ENCODE measurements around the gene CENPF.

GRCh38 chr1:214649607-214650006 lies 46.6 kb downstream of the CENPF start:
- TF ChIP-seq ARNT (IDR thresholded peaks at IDR 0.05) (no peak), HDGF (IDR thresholded peaks at IDR 0.05; ENCODE audit: borderline replicate concordance) (no peak), ELF4 (IDR thresholded peaks at IDR 0.05) (no peak), LEF1 (IDR thresholded peaks at IDR 0.05; ENCODE audit: borderline replicate concordance) (no peak), BHLHE40 (IDR thresholded peaks at IDR 0.05; ENCODE audit: borderline replicate concordance) (no peak), L3MBTL2 (conservative IDR thresholded peaks at IDR 0.05) (no peak), PKNOX1 (IDR thresholded peaks at IDR 0.05) (no peak), FOXM1 (IDR thresholded peaks at IDR 0.05; ENCODE audit: borderline replicate concordance) (no peak), ZNF384 (IDR thresholded peaks at IDR 0.05) (no peak), SUZ12 (IDR thresholded peaks at IDR 0.05) (no peak)
